Placental epithelial cell (primary cell): ENCODE results near the gene SLC22A31. TPM values are rescaled to one million over a fixed set of nuclear protein-coding genes. Genes with fewer than 3 reads are reported as not detected.

ENCODE experiments used
- total RNA-seq: library from RNA; depleted of rRNA; stranded (reverse); fragments of >200 nt; gene quantifications from 2 replicates; pipeline ENCODE4 v1.2.3, GENCODE V29; 2012

Gene SLC22A31
- total RNA-seq, result not detected in 2 replicates

GRCh38 chr16:89200124-89200849 is at the start of gene SLC22A31:
Gene SLC22A31 (minus strand): TSS chr16:89200537. CDS start chr16:89200501, 36 bp downstream.

GRCh38 chr16:89217388-89218191 is 17.3 kb upstream of the SLC22A31 start, which contains the start of gene ZNF778:
Gene ZNF778 (plus strand): TSS chr16:89217703. CDS start chr16:89221128, 3,425 bp downstream.

GRCh38 chr16:89171216-89172170 is 28.8 kb downstream of the SLC22A31 start, which contains the start of gene CDH15:
Gene CDH15 (plus strand): TSS chr16:89171748. CDS start chr16:89171832, 84 bp downstream.

Other genes with a start within 250 kb of the SLC22A31 start
- gene CBFA2T3, start 223.3 kb downstream of the SLC22A31 start, total RNA-seq, result not detected in 2 replicates
- 16.5 and 22.3 TPM in 2 replicates for gene ACSF3, start 106.7 kb downstream of the SLC22A31 start, total RNA-seq
- not detected in 2 replicates for gene CDH15, start 28.8 kb downstream of the SLC22A31 start, total RNA-seq
- gene ZNF778, start 17.2 kb upstream of the SLC22A31 start, total RNA-seq, result 6.3 and 6.7 TPM in 2 replicates